Liver (tissue), 9 donors: ENCODE results near the gene SEC14L5. TPM values are rescaled to one million over a fixed set of nuclear protein-coding genes. Genes with fewer than 3 reads are reported as not detected.

ENCODE experiments used
- DNase-seq: peaks from one replicate; pipeline ENCODE4 v3.0.0-alpha.2; 2017; ENCODE audit warnings: low spot score
- H3K27ac ChIP-seq, 2 donors: one replicate each; pipeline ENCODE4 v1.7.0; 2013; ENCODE audit warnings: inconsistent platforms in 2 of 2, low read length in 2 of 2, control low read depth in 1 of 2, low read depth in 1 of 2, mild to moderate bottlenecking in 1 of 2
- H3K27me3 ChIP-seq, 4 donors: one replicate each; pipeline versions ENCODE4 v1.6.1 to v1.7.0; 2013; ENCODE audit warnings: low read length in 3 of 4, inconsistent platforms in 1 of 4, mild to moderate bottlenecking in 1 of 4, moderate library complexity in 1 of 4; ENCODE audit not compliant: control insufficient read depth in 4 of 4, insufficient read depth in 4 of 4
- H3K36me3 ChIP-seq, 4 donors: one replicate each; pipeline versions ENCODE4 v1.6.1 to v1.7.0; 2013; ENCODE audit warnings: low read length in 3 of 4, mild to moderate bottlenecking in 3 of 4, low read depth in 1 of 4, moderate library complexity in 1 of 4; ENCODE audit not compliant: control insufficient read depth in 4 of 4, insufficient read depth in 3 of 4
- H3K4me1 ChIP-seq, 4 donors: one replicate each; pipeline versions ENCODE4 v1.6.1 to v1.7.0; 2013; ENCODE audit warnings: low read length in 3 of 4, mild to moderate bottlenecking in 3 of 4, moderate library complexity in 1 of 4; ENCODE audit not compliant: control insufficient read depth in 4 of 4, insufficient read depth in 4 of 4
- H3K4me3 ChIP-seq, 3 donors: one replicate each; pipeline versions ENCODE4 v1.6.1 to v1.7.0; 2013; ENCODE audit warnings: low read length in 3 of 3, control low read depth in 1 of 3, low read depth in 1 of 3, mild to moderate bottlenecking in 1 of 3
- H3K9ac ChIP-seq, 2 donors: one replicate each; pipeline ENCODE4 v1.7.0; 2013; ENCODE audit warnings: low read length in 2 of 2, mild to moderate bottlenecking in 2 of 2, moderate library complexity in 2 of 2, control low read depth in 1 of 2, low read depth in 1 of 2
- H3K9me3 ChIP-seq, 4 donors: one replicate each; pipeline versions ENCODE4 v1.6.1 to v1.7.0; 2013; ENCODE audit warnings: low read length in 3 of 4; ENCODE audit not compliant: control insufficient read depth in 4 of 4
- EGR1 ChIP-seq, 2 donors: IDR thresholded peaks; 2 replicates each; pipeline ENCODE4 v1.6.1; 2016 to 2018; ENCODE audit warnings: antibody characterized with exemption in 2 of 2, low read depth in 2 of 2
- FOXA1 ChIP-seq: IDR thresholded peaks from 2 replicates; pipeline ENCODE4 v1.6.1; 2016; ENCODE audit warnings: antibody characterized with exemption
- FOXA2 ChIP-seq: IDR thresholded peaks from 2 replicates; pipeline ENCODE4 v1.6.1; 2016; ENCODE audit warnings: antibody characterized with exemption
- GABPA ChIP-seq, 2 donors: IDR thresholded peaks in 1 of 2; conservative IDR thresholded peaks in 1 of 2; 2 replicates each; pipeline ENCODE4 v1.6.1; 2016; ENCODE audit warnings: antibody characterized with exemption in 2 of 2, mild to moderate bottlenecking in 1 of 2, moderate library complexity in 1 of 2
- HNF4A ChIP-seq, 2 donors: conservative IDR thresholded peaks; 2 replicates each; pipeline ENCODE4 v1.6.1; 2016; ENCODE audit warnings: antibody characterized with exemption in 2 of 2, mild to moderate bottlenecking in 2 of 2
- HNF4G ChIP-seq: IDR thresholded peaks from 2 replicates; pipeline ENCODE4 v1.6.1; 2016; ENCODE audit warnings: antibody characterized with exemption
- JUND ChIP-seq, 2 donors: IDR thresholded peaks; 2 replicates each; pipeline ENCODE4 v1.6.1; 2016; ENCODE audit warnings: antibody characterized with exemption in 2 of 2
- NR2F2 ChIP-seq: IDR thresholded peaks from 2 replicates; pipeline ENCODE4 v1.6.1; 2016; ENCODE audit warnings: antibody characterized with exemption
- RAD21 ChIP-seq, 2 donors: IDR thresholded peaks; 2 replicates each; pipeline ENCODE4 v1.6.1; 2016; ENCODE audit warnings: antibody characterized with exemption in 2 of 2, mild to moderate bottlenecking in 2 of 2
- RXRA ChIP-seq, 2 donors: IDR thresholded peaks; 2 replicates each; pipeline ENCODE4 v1.6.1; 2017 to 2018; ENCODE audit warnings: antibody characterized with exemption in 2 of 2, mild to moderate bottlenecking in 1 of 2
- SP1 ChIP-seq: IDR thresholded peaks from 2 replicates; pipeline ENCODE4 v1.6.1; 2018; ENCODE audit warnings: antibody characterized with exemption, mild to moderate bottlenecking
- TAF1 ChIP-seq: conservative IDR thresholded peaks from 2 replicates; pipeline ENCODE4 v1.6.1; 2016; ENCODE audit warnings: antibody characterized with exemption, mild to moderate bottlenecking
- YY1 ChIP-seq: IDR thresholded peaks from 2 replicates; pipeline ENCODE4 v1.6.1; 2016; ENCODE audit warnings: antibody characterized with exemption, mild to moderate bottlenecking
- WGBS: extraction: QIAGEN DNeasy Blood & Tissue Kit; methylation state at CpG from one replicate; pipeline ENCODE4 v1.1.7; 2013; 5-methylcytosine and 5-hydroxymethylcytosine counted together
- polyA plus RNA-seq, 2 donors: library from polyadenylated mRNA; stranded (reverse) in 1 of 2; unstranded in 1 of 2; fragments of 200-250 nt in 1 of 2; fragments of >200 nt in 1 of 2; fragmentation: Nextera tagmentation in 1 of 2; extraction: Ambion mirVana in 1 of 2; gene quantifications; one replicate each; pipeline versions ENCODE4 v1.2.1 to v1.2.3, GENCODE V29; 2013 to 2015
- total RNA-seq, 2 donors: library from RNA; depleted of rRNA; stranded (reverse); fragments of >200 nt; gene quantifications; one replicate each; pipeline ENCODE4 v1.2.3, GENCODE V29; 2014
- TF ChIP-seq, protein P1 (sequence below): fragments of 150-350 bp; IDR thresholded peaks from 2 replicates; pipeline ENCODE4 v1.5.1; 2017; ENCODE audit warnings: improper control_type of control experiment, low read depth, low read length; ENCODE audit not compliant: missing input control
- TF ChIP-seq, protein P2 (sequence below): IDR thresholded peaks from 2 replicates; pipeline ENCODE4 v1.6.1; 2016; ENCODE audit warnings: antibody characterized with exemption, mild to moderate bottlenecking
- TF ChIP-seq, protein P3 (sequence below): IDR thresholded peaks from 2 replicates; pipeline ENCODE4 v1.6.1; 2016; ENCODE audit warnings: antibody characterized with exemption
- TF ChIP-seq, protein P4 (sequence below): IDR thresholded peaks from 2 replicates; pipeline ENCODE4 v1.6.1; 2016; ENCODE audit warnings: antibody characterized with exemption
- TF ChIP-seq, protein P5 (sequence below): IDR thresholded peaks from 2 replicates; pipeline ENCODE4 v1.6.1; 2016; ENCODE audit warnings: antibody characterized with exemption
- donor health status: healthy.
- donor health status: healthy.
- donor health status: healthy.
- donor health status: healthy.
- donor health status: healthy.

SEC14L5 gene
- total and polyA plus RNA-seq, 4 donors: 0.03 to 0.65 (median 0.12) TPM

DNA sequence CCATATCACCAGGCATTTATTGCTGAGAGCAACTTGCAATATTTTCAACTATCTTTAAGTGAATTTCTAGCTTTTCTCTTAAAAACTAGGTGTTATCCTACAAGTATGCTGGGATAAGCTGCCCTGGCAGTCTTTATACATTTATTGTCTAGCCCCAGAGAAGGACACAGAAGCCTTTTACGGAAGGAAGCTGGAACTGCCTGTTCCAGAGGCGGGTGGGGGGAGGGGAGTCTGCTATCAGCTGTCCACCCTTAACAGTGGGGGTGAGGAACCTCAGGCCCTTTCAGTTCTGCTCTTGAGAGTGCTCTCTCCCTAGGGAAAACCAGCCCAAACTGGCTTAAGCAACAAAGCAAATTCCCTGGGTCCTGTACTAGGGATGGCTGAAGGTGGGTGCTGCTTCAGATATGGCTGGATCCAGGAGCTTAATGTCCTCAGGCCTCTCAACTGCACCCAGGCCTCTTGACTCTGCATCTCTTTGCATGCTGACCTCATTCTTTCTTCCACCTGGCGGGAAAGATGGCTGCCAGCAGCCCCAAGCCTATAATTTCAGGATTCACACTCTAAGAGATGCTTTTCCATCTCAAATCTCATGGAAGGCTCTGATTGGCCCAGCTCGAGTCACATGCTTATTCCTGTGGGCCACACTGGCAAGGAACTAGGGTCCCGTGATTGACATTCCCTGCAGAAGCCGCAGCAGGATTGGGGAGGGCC is 59.0 kb downstream of the SEC14L5 start:
- H3K9me3 ChIP-seq: no peaks in the 10 kb centered on the region
- no peak overlapping the region for H3K27ac ChIP-seq
- no peaks in the 10 kb centered on the region for H3K27me3 ChIP-seq
- no peak for DNase-seq
- WGBS: 70% methylated on average over 6 of the region's 6 CpGs
- no peak for TF ChIP-seq NR2F2
- TF ChIP-seq RXRA (IDR thresholded peaks at IDR 0.05): no peak
- no peak for TF ChIP-seq RAD21 (IDR thresholded peaks at IDR 0.05)
- TF ChIP-seq, protein P1, sequence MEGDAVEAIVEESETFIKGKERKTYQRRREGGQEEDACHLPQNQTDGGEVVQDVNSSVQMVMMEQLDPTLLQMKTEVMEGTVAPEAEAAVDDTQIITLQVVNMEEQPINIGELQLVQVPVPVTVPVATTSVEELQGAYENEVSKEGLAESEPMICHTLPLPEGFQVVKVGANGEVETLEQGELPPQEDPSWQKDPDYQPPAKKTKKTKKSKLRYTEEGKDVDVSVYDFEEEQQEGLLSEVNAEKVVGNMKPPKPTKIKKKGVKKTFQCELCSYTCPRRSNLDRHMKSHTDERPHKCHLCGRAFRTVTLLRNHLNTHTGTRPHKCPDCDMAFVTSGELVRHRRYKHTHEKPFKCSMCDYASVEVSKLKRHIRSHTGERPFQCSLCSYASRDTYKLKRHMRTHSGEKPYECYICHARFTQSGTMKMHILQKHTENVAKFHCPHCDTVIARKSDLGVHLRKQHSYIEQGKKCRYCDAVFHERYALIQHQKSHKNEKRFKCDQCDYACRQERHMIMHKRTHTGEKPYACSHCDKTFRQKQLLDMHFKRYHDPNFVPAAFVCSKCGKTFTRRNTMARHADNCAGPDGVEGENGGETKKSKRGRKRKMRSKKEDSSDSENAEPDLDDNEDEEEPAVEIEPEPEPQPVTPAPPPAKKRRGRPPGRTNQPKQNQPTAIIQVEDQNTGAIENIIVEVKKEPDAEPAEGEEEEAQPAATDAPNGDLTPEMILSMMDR: no peak
- no peaks in the 10 kb centered on the region for H3K4me1 ChIP-seq
- H3K36me3 ChIP-seq: no peaks in the 10 kb centered on the region
- no peak overlapping the region for H3K9ac ChIP-seq
- no peak overlapping the region for H3K4me3 ChIP-seq

DNA sequence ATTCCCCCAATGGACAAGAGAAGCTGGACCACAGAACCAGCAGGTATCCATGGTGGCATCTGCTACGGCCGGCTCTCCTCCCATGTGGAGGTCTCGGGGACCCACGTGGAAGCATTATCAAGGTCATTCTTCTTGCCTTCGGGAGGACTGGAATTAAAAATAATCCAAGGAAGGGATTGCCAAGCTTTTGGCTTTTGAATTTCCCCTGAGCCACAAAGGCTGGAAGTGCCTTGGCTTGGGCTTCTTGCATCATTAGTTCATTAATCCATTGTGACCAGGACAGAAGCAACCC is 59.5 kb downstream of the SEC14L5 start:
- 88% methylated on average over 5 of the region's 5 CpGs for WGBS
- DNase-seq: no peak
- Histone ChIP-seq H3K27ac (no peak overlapping the region), H3K9ac (no peak overlapping the region), H3K36me3 (no peaks in the 10 kb centered on the region), H3K27me3 (no peaks in the 10 kb centered on the region), H3K9me3 (no peaks in the 10 kb centered on the region), H3K4me1 (no peaks in the 10 kb centered on the region), H3K4me3 (no peak overlapping the region)
- TF ChIP-seq RAD21 (IDR thresholded peaks at IDR 0.05): no peak
- TF ChIP-seq, protein P2, sequence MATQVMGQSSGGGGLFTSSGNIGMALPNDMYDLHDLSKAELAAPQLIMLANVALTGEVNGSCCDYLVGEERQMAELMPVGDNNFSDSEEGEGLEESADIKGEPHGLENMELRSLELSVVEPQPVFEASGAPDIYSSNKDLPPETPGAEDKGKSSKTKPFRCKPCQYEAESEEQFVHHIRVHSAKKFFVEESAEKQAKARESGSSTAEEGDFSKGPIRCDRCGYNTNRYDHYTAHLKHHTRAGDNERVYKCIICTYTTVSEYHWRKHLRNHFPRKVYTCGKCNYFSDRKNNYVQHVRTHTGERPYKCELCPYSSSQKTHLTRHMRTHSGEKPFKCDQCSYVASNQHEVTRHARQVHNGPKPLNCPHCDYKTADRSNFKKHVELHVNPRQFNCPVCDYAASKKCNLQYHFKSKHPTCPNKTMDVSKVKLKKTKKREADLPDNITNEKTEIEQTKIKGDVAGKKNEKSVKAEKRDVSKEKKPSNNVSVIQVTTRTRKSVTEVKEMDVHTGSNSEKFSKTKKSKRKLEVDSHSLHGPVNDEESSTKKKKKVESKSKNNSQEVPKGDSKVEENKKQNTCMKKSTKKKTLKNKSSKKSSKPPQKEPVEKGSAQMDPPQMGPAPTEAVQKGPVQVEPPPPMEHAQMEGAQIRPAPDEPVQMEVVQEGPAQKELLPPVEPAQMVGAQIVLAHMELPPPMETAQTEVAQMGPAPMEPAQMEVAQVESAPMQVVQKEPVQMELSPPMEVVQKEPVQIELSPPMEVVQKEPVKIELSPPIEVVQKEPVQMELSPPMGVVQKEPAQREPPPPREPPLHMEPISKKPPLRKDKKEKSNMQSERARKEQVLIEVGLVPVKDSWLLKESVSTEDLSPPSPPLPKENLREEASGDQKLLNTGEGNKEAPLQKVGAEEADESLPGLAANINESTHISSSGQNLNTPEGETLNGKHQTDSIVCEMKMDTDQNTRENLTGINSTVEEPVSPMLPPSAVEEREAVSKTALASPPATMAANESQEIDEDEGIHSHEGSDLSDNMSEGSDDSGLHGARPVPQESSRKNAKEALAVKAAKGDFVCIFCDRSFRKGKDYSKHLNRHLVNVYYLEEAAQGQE: no peak
- TF ChIP-seq YY1: no peak
- TF ChIP-seq, protein P3, sequence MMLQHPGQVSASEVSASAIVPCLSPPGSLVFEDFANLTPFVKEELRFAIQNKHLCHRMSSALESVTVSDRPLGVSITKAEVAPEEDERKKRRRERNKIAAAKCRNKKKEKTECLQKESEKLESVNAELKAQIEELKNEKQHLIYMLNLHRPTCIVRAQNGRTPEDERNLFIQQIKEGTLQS: no peak
- TF ChIP-seq, protein P4, sequence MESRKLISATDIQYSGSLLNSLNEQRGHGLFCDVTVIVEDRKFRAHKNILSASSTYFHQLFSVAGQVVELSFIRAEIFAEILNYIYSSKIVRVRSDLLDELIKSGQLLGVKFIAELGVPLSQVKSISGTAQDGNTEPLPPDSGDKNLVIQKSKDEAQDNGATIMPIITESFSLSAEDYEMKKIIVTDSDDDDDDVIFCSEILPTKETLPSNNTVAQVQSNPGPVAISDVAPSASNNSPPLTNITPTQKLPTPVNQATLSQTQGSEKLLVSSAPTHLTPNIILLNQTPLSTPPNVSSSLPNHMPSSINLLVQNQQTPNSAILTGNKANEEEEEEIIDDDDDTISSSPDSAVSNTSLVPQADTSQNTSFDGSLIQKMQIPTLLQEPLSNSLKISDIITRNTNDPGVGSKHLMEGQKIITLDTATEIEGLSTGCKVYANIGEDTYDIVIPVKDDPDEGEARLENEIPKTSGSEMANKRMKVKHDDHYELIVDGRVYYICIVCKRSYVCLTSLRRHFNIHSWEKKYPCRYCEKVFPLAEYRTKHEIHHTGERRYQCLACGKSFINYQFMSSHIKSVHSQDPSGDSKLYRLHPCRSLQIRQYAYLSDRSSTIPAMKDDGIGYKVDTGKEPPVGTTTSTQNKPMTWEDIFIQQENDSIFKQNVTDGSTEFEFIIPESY: no peak
- no peak for TF ChIP-seq FOXA1
- TF ChIP-seq RXRA (IDR thresholded peaks at IDR 0.05): no peak
- no peak for TF ChIP-seq FOXA2
- TF ChIP-seq TAF1: no peak
- TF ChIP-seq HNF4G: no peak
- no peak for TF ChIP-seq JUND (IDR thresholded peaks at IDR 0.05)
- TF ChIP-seq, protein P1: no peak
- TF ChIP-seq EGR1 (IDR thresholded peaks at IDR 0.05; ENCODE audit: low read depth in 2 of 2): no peak
- no peak for TF ChIP-seq HNF4A (conservative IDR thresholded peaks at IDR 0.05)
- TF ChIP-seq NR2F2: no peak
- TF ChIP-seq, protein P5, sequence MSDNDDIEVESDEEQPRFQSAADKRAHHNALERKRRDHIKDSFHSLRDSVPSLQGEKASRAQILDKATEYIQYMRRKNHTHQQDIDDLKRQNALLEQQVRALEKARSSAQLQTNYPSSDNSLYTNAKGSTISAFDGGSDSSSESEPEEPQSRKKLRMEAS: no peak
- TF ChIP-seq GABPA (IDR thresholded peaks at IDR 0.05 in 1 of 2, conservative IDR thresholded peaks at IDR 0.05 in 1 of 2): no peak
- no peak for TF ChIP-seq SP1
